GM21423 (cell line): ENCODE measurements around the gene INPP4B.

Experiments
- ATAC-seq: cut with Tn5 transposase; IDR thresholded peaks from one replicate; pipeline ENCODE4 v1.9.1; 2021; ENCODE audit warnings: mild to moderate bottlenecking, moderate library complexity; ENCODE audit not compliant: unreplicated experiment

Gene INPP4B

GRCh38 chr4:142743121-142743825, 102.8 kb downstream of the INPP4B start:
- no peak for ATAC-seq

- ATAC-seq, result no peak
Observed at GRCh38 chr4:142741995-142742394, 104.1 kb downstream of the INPP4B start.

- ATAC-seq, result no peak
Observed at GRCh38 chr4:142728233-142728632, 117.9 kb downstream of the INPP4B start.

- ATAC-seq, result no peak
Observed at GRCh38 chr4:142727149-142727548, 119.0 kb downstream of the INPP4B start.

GRCh38 chr4:142725886-142726285, 120.2 kb downstream of the INPP4B start:
- ATAC-seq, result no peak

GRCh38 chr4:142721187-142721586, 124.9 kb downstream of the INPP4B start:
- ATAC-seq, result no peak

- no peak for ATAC-seq
Observed at GRCh38 chr4:142719854-142720541, 126.1 kb downstream of the INPP4B start.

- no peak for ATAC-seq
Observed at GRCh38 chr4:142718981-142719380, 127.1 kb downstream of the INPP4B start.

- no peak for ATAC-seq
Observed at GRCh38 chr4:142715727-142716126, 130.4 kb downstream of the INPP4B start.

GRCh38 chr4:142713282-142714030, 132.6 kb downstream of the INPP4B start:
- ATAC-seq, result no peak

- ATAC-seq, result no peak
Observed at GRCh38 chr4:142708231-142708630, 137.9 kb downstream of the INPP4B start.

GRCh38 chr4:142707401-142707800, 138.7 kb downstream of the INPP4B start:
- no peak for ATAC-seq

- ATAC-seq, result no peak
Observed at GRCh38 chr4:142706381-142706780, 139.7 kb downstream of the INPP4B start.

- ATAC-seq, result no peak
Observed at GRCh38 chr4:142705820-142706219, 140.3 kb downstream of the INPP4B start.

- no peak for ATAC-seq
Observed at GRCh38 chr4:142703694-142704309, 142.3 kb downstream of the INPP4B start.

GRCh38 chr4:142701017-142701416, 145.1 kb downstream of the INPP4B start:
- ATAC-seq, result no peak

- no peak for ATAC-seq
Observed at GRCh38 chr4:142700531-142700930, 145.6 kb downstream of the INPP4B start.

GRCh38 chr4:142698552-142698951, 147.5 kb downstream of the INPP4B start:
- ATAC-seq, result no peak

GRCh38 chr4:142697928-142698327, 148.2 kb downstream of the INPP4B start:
- no peak for ATAC-seq

- no peak for ATAC-seq
Observed at GRCh38 chr4:142697320-142697719, 148.8 kb downstream of the INPP4B start.

GRCh38 chr4:142696334-142697122, 149.6 kb downstream of the INPP4B start:
- ATAC-seq, result no peak
